Smooth muscle cell (in vitro differentiated cells): ENCODE measurements around the gene RAP1GDS1. TPM values are rescaled to one million over a fixed set of nuclear protein-coding genes. Genes with fewer than 3 reads are reported as not detected.
"Not testable (repeated sequence)": the region's sequence is repeated elsewhere in the genome, so short reads cannot be mapped to it uniquely, and the experiment has no call there.

Experiments used
- DNase-seq: peaks from one replicate; lab custom pipeline; 2025; ENCODE audit not compliant: unreplicated experiment; lab: John Stamatoyannopoulos, UW
- H2AFZ ChIP-seq: fragments of 200-600 bp; sonication (generic); 2 replicates; pipeline ENCODE4 v1.6.0; 2016; ENCODE audit warnings: antibody characterized with exemption, low read depth, mild to moderate bottlenecking
- H3F3A ChIP-seq: fragments of 200-600 bp; sonication (generic); 2 replicates; pipeline ENCODE4 v1.6.0; 2017; ENCODE audit warnings: antibody characterized with exemption, low read depth
- H3K27ac ChIP-seq: fragments of 200-600 bp; sonication (generic); 2 replicates; pipeline ENCODE4 v1.5.1; 2016; ENCODE audit warnings: low read depth, mild to moderate bottlenecking
- H3K27me3 ChIP-seq: fragments of 200-600 bp; sonication (generic); 2 replicates; pipeline ENCODE4 v1.6.1; 2016; ENCODE audit warnings: low read depth, mild to moderate bottlenecking
- H3K36me3 ChIP-seq: fragments of 200-600 bp; sonication (generic); 2 replicates; pipeline ENCODE4 v1.5.1; 2016; ENCODE audit warnings: low read depth
- H3K4me1 ChIP-seq: fragments of 200-600 bp; sonication (generic); 2 replicates; pipeline ENCODE4 v1.5.1; 2016; ENCODE audit warnings: low read depth
- H3K4me2 ChIP-seq: fragments of 200-600 bp; sonication (generic); 2 replicates; pipeline ENCODE4 v1.6.0; 2016; ENCODE audit warnings: mild to moderate bottlenecking
- H3K4me3 ChIP-seq: fragments of 200-600 bp; sonication (generic); 2 replicates; pipeline ENCODE4 v1.5.1; 2016; ENCODE audit warnings: mild to moderate bottlenecking
- H3K79me2 ChIP-seq: fragments of 200-600 bp; sonication (generic); 2 replicates; pipeline ENCODE4 v1.6.0; 2016; ENCODE audit warnings: low read depth, mild to moderate bottlenecking
- H3K9ac ChIP-seq: fragments of 200-600 bp; sonication (generic); 2 replicates; pipeline ENCODE4 v1.6.0; 2016; ENCODE audit warnings: low read depth
- H3K9me3 ChIP-seq: fragments of 200-600 bp; sonication (generic); replicated peaks from 2 replicates; pipeline ENCODE4 v1.5.1; 2016; ENCODE audit warnings: low read depth
- H4K20me1 ChIP-seq: fragments of 200-600 bp; sonication (generic); 2 replicates; pipeline ENCODE4 v1.6.0; 2016; ENCODE audit warnings: low read depth
- WGBS: methylation state at CpG from one replicate; pipeline ENCODE4 v1.1.7; 2016; ENCODE audit warnings: low lambda C conversion rate; 5-methylcytosine and 5-hydroxymethylcytosine counted together
- polyA plus RNA-seq: library from polyadenylated mRNA; unstranded; fragments of >200 nt; fragmentation: Nextera tagmentation; extraction: Ambion mirVana; gene quantifications from 2 replicates; pipeline ENCODE4 v1.2.1, GENCODE V29; 2016
- total RNA-seq: library from RNA; depleted of rRNA; stranded (reverse); fragments of >200 nt; gene quantifications from 2 replicates; pipeline ENCODE4 v1.2.3, GENCODE V29; 2014
- TF ChIP-seq, protein P1 (sequence below): fragments of 200-600 bp; sonication (generic); IDR thresholded peaks from 2 replicates; pipeline ENCODE4 v1.5.1; 2017; ENCODE audit warnings: borderline replicate concordance, mild to moderate bottlenecking, antibody characterized with exemption; ENCODE audit not compliant: insufficient read depth, poor library complexity, severe bottlenecking

Gene RAP1GDS1
- total and polyA plus RNA-seq, 2 experiments from 2014 or later: 28.4 to 67.9 TPM

DNA sequence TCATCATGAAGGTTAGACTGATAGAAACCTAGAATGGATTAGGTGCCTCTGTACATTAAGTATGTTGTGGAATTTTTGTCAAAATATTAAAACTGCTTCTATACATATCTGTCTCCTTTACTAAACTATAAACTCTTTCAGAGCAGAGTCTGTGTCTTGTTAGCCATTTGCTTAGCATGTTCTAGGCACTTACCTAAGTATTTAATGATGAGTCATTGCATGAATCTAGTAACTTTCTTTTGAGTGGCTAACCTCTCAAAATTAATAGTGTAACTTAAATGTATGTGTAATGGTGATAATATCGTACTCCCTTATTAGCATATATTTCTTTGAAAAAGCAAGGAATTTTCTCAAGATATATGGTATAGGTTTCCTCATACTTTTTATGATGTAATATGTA lies 57.8 kb downstream of the RAP1GDS1 start:
- TF ChIP-seq, protein P1, sequence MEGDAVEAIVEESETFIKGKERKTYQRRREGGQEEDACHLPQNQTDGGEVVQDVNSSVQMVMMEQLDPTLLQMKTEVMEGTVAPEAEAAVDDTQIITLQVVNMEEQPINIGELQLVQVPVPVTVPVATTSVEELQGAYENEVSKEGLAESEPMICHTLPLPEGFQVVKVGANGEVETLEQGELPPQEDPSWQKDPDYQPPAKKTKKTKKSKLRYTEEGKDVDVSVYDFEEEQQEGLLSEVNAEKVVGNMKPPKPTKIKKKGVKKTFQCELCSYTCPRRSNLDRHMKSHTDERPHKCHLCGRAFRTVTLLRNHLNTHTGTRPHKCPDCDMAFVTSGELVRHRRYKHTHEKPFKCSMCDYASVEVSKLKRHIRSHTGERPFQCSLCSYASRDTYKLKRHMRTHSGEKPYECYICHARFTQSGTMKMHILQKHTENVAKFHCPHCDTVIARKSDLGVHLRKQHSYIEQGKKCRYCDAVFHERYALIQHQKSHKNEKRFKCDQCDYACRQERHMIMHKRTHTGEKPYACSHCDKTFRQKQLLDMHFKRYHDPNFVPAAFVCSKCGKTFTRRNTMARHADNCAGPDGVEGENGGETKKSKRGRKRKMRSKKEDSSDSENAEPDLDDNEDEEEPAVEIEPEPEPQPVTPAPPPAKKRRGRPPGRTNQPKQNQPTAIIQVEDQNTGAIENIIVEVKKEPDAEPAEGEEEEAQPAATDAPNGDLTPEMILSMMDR: no peak
- H3K4me1 ChIP-seq: no peaks in the 10 kb centered on the region

DNA sequence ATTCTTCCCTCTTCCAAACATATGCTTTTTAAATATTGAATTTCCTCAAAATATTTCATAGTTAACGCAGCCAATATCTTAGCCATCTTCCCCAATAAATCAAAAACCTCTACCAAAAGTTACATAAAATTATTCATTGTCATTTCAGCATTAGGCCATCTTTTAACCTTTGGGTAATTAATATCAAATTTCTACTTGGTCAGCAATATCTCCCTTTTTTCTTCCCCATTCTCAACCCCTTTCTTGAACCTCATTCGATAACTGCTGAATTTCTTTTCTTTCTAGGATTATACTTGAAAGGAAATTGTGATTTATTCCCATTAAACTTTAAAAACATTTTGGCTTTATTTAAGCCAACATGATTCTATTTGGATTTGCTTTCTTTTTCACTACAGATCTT lies 65.0 kb downstream of the RAP1GDS1 start:
- H3K9ac ChIP-seq: no peak overlapping the region
- H3F3A ChIP-seq: no peaks in the 10 kb centered on the region
- TF ChIP-seq, protein P1: no peak
- no peaks in the 10 kb centered on the region for H3K4me1 ChIP-seq
- H4K20me1 ChIP-seq: no peaks in the 10 kb centered on the region
- WGBS: 97% methylated on average over 2 of the region's 2 CpGs
- no peaks in the 10 kb centered on the region for H3K9me3 ChIP-seq
- H3K4me2 ChIP-seq: no peak overlapping the region
- no peak overlapping the region for H2AFZ ChIP-seq
- peaks cover 7% of the 10 kb centered on the region for H3K79me2 ChIP-seq
- H3K4me3 ChIP-seq: no peak overlapping the region
- H3K27me3 ChIP-seq: no peaks in the 10 kb centered on the region
- no peaks in the 10 kb centered on the region for H3K36me3 ChIP-seq
- no peak for DNase-seq
- H3K27ac ChIP-seq: no peak overlapping the region

More for the DNA sequence above, 57.8 kb downstream of the RAP1GDS1 start:
- H3K9ac ChIP-seq: no peak overlapping the region
- no peak overlapping the region for H3K4me3 ChIP-seq
- H3F3A ChIP-seq: no peaks in the 10 kb centered on the region
- no peak overlapping the region for H2AFZ ChIP-seq
- no peaks in the 10 kb centered on the region for H4K20me1 ChIP-seq
- no peaks in the 10 kb centered on the region for H3K27me3 ChIP-seq
- no peak for DNase-seq
- no peak overlapping the region for H3K4me2 ChIP-seq
- 96% methylated on average over 1 of the region's 1 CpG for WGBS
- peaks cover 20% of the 10 kb centered on the region for H3K79me2 ChIP-seq
- H3K27ac ChIP-seq: no peak overlapping the region
- no peaks in the 10 kb centered on the region for H3K9me3 ChIP-seq
- peaks cover 5% of the 10 kb centered on the region for H3K36me3 ChIP-seq

DNA sequence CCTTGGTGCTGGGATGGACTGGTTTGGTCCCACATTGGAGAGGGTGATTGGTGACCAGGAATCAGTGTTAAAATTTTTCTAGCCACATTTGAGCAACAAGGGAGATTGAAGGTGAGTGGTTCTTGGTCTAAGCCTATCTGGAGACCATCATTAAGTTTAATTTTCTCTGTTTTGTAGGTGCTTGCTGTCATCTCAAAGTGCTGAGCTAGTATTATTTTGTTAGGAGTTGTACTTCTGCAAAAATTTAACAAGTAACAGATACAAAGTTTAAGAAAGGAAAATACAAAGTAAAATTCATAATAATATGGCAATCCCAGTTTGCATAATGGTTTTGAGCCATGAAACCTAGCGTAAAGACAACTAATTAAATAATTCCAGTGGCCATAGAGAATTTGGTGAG lies 66.5 kb downstream of the RAP1GDS1 start:
- H3K9ac ChIP-seq: no peak overlapping the region
- no peaks in the 10 kb centered on the region for H3F3A ChIP-seq
- no peaks in the 10 kb centered on the region for H3K4me1 ChIP-seq
- DNase-seq: no peak
- no peak overlapping the region for H3K4me3 ChIP-seq
- H3K4me2 ChIP-seq: no peak overlapping the region
- peaks cover 10% of the 10 kb centered on the region for H3K9me3 ChIP-seq
- peaks cover 5% of the 10 kb centered on the region for H3K36me3 ChIP-seq
- no peak overlapping the region for H3K27ac ChIP-seq
- 100% methylated on average over 1 of the region's 1 CpG for WGBS
- no peaks in the 10 kb centered on the region for H4K20me1 ChIP-seq
- no peaks in the 10 kb centered on the region for H3K27me3 ChIP-seq
- no peak overlapping the region for H2AFZ ChIP-seq
- peaks cover 7% of the 10 kb centered on the region for H3K79me2 ChIP-seq
- TF ChIP-seq, protein P1: no peak

DNA sequence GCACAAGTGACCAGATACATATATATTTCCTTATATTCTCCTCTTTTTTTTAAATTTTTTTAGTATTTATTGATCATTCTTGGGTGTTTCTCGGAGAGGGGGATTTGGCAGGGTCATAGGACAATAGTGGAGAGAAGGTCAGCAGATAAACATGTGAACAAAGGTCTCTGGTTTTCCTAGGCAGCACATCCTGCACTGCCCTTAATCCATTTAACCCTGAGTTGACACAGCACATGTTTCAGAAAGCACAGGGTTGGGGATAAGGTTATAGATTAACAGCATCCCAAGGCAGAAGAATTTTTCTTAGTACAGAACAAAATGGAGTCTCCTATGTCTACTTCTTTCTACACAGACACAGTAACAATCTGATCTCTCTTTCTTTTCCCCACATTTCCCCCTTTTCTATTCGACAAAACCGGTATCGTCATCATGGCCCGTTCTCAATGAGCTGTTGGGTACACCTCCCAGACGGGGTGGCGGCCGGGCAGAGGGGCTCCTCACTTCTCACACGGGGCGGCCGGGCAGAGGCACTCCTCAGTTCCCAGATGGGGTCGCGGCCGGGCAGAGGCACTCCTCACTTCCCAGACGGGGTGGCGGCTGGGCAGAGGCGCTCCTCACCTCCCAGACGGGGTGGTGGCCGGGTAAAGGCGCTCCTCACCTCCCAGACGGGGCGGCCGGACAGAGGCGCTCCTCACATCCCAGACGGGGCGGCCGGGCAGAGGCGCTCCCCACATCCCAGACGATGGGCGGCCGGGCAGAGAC lies 68.9 kb downstream of the RAP1GDS1 start:
- H3K79me2 ChIP-seq, H2AFZ ChIP-seq, H3K4me1 ChIP-seq, H4K20me1 ChIP-seq, H3K4me2 ChIP-seq, DNase-seq, H3K27ac ChIP-seq, H3F3A ChIP-seq, H3K4me3 ChIP-seq, H3K9ac ChIP-seq, H3K27me3 ChIP-seq, H3K36me3 ChIP-seq: not testable (repeated sequence)
- WGBS: over 99% methylated on average over 23 of the region's 31 CpGs
- H3K9me3 ChIP-seq: peaks cover 13% of the 10 kb centered on the region
